LNCaP clone FGC (cell line): ENCODE data around the gene SRSF10.
"Not testable (repeated sequence)": the region's sequence is repeated elsewhere in the genome, so short reads cannot be mapped to it uniquely, and the experiment has no call there.

Source experiments
- DNase-seq: peaks from one replicate; pipeline ENCODE4 v3.0.0-alpha.2; 2011; ENCODE audit warnings: low read depth
- H3K4me3 ChIP-seq: 2 replicates; pipeline ENCODE4 v1.5.1; 2011; ENCODE audit warnings: mild to moderate bottlenecking, low read depth, low read length, control low read depth
- TF ChIP-seq, protein P1 (sequence below): IDR thresholded peaks from 2 replicates; pipeline ENCODE4 v1.5.1; 2012; ENCODE audit warnings: mild to moderate bottlenecking; ENCODE audit not compliant: control insufficient read depth, insufficient read depth; ENCODE audit errors: extremely low read depth

Gene SRSF10

DNA sequence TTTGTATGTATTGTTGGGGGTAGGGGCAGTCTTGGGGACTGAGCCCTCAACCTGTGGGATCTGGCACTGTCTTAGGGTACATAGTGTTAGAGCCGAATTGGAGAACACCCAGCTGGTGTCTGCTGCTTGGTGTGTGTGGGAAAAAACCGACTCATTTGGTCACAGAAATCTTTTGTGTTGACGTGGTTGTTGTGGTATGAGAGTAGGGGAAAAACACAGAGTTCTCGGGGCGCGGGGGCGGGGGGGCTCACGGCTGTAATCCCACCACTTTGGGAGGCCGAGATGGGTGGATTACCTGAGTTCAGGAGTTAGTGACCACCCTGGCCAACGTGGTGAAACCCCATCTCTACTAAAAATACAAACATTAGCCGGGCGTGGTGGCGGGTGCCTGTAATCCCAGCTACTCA, 15.3 kb upstream of the SRSF10 start:
- DNase-seq = no peak
- TF ChIP-seq, protein P1, sequence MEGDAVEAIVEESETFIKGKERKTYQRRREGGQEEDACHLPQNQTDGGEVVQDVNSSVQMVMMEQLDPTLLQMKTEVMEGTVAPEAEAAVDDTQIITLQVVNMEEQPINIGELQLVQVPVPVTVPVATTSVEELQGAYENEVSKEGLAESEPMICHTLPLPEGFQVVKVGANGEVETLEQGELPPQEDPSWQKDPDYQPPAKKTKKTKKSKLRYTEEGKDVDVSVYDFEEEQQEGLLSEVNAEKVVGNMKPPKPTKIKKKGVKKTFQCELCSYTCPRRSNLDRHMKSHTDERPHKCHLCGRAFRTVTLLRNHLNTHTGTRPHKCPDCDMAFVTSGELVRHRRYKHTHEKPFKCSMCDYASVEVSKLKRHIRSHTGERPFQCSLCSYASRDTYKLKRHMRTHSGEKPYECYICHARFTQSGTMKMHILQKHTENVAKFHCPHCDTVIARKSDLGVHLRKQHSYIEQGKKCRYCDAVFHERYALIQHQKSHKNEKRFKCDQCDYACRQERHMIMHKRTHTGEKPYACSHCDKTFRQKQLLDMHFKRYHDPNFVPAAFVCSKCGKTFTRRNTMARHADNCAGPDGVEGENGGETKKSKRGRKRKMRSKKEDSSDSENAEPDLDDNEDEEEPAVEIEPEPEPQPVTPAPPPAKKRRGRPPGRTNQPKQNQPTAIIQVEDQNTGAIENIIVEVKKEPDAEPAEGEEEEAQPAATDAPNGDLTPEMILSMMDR = no peak
- no peak overlapping the region for H3K4me3 ChIP-seq

DNA sequence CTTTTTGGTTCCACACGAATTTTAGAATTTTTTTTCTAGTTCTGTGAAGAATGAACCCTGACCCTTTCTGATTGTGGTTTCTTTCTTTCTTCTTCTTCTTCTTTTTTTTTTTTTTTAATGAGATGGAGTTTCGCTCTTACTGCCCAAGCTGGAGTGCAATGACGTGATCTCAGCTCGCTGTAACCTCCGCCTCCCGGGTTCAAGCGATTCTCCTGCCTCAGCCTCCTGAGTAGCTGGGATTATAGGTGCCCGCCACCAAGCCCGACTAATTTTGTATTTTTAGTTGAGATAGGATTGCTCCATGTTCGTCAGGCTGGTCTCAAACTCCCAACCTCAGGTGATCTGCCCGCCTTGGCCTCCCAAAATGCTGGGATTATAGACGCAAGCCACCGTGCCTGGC, 11.9 kb upstream of the SRSF10 start:
- H3K4me3 ChIP-seq, DNase-seq: not testable (repeated sequence)

DNA sequence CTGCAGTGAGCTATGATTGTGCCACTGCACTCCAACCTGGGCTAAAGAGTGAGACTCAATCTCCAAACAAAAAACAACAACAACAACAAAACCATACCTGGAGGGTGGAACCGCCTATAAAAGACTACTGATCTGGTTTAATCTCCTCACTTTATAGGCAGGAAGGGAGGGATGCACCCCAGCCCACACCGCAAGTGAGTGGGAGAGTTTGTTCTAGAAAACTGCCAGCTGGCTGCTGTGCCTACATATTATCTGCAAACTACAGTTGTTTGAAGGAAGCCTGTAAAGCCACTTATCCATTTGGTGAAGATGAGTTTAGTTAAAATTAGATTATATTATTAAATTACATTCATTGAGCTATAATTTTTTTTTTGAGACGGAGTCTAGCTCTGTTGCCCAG, 9.1 kb upstream of the SRSF10 start:
- DNase-seq = no peak
- TF ChIP-seq, protein P1 = no peak
- H3K4me3 ChIP-seq = no peak overlapping the region

DNA sequence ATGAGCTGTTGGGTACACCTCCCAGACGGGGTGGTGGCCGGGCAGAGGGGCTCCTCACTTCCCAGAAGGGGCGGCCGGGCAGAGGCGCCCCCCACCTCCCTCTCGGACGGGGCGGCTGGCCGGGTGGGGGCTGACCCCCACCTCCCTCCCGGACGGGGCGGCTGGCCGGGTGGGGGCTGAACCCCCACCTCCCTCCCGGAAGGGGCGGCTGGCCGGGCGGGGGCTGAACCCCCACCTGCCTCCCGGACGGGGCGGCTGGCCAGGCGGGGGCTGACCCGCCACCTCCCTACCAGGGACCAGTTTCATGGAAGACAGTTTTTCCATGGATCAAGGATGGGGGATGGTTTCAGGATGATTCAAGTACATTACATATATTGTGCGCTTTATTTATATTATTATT, 6.9 kb upstream of the SRSF10 start:
- not testable (repeated sequence) for H3K4me3 ChIP-seq, DNase-seq

DNA sequence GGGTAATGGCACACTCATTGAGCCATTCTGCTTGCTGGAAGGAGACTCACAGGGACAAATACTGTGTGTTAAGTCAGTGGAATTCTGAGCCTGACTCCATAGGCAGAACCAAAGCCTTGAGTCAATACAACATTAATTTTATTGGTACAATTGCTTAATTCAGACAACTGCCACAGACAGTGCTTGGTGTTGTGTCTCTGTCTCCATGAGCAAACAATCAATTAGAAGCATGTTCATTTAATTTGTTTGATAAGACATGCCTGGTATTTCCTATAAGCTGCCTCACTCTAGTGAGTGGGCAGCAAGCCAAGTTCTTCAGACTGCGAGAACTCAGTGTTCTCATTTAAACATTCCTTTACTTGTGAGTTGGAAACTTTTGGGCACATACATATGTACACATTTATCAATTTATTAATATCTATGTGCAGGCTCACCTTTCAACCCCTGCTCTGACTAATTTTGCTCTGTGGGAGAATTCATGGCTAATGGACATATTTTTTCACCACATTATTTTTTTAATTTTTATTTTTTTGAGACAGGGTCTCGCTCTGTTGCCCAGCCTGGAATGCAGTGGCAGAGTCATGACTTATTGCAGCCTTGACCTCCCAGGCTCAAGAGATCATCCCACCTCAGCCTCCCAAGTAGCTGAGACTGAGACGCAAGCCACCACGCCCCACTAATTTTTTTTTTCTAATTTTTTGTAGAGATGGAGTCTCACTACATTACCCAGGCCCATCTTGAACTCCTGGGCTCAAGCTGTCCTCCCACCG, 4.5 kb upstream of the SRSF10 start:
- H3K4me3 ChIP-seq = no peak overlapping the region
- TF ChIP-seq, protein P1 = no peak
- DNase-seq = peak; percentile 92

DNA sequence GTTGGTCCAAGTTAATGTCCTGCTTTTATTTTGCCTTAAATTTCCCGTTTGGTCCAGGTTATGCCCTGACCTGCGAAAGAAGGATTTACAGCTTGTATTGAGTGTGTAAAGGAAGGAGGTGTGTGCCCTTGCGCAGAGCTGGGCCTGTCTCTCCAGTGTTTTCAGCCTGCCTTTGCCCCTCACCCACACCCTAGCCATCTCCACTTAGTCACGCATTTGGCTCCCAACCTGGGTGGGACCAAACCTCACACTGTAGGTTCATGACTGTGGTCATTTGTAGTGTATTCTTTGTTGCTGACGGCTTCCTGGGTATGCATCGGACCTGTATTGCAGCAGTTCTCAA, 572 bp upstream of the SRSF10 start:
- peak overlapping the region; percentile 64 for H3K4me3 ChIP-seq
- TF ChIP-seq, protein P1 = no peak
- no peak for DNase-seq

DNA sequence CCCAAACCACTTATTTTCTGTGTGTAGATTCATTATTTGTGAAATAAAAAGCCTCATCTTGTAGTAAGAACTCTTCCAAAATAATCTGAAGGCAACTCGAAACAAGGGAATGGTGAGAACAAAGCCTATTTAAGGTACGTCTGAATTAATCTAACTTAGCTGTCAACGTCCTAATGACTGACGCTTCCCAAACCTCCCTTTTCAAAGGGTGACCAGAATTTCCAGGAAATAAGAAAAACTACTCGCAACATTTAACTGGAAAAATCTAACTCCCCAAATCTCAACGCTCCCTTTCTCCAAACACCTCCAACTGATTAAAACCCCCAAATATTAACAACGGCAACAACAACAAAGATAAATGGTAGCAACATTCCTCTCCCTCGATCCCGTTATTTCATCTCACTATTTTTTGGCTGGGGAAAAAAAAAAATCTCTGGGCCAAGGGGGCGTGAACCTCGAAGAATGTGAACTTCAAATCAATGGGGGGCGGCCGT, 693 bp downstream of the SRSF10 start:
- H3K4me3 ChIP-seq = peak overlapping the region; percentile 64
- TF ChIP-seq, protein P1 = no peak
- no peak for DNase-seq

DNA sequence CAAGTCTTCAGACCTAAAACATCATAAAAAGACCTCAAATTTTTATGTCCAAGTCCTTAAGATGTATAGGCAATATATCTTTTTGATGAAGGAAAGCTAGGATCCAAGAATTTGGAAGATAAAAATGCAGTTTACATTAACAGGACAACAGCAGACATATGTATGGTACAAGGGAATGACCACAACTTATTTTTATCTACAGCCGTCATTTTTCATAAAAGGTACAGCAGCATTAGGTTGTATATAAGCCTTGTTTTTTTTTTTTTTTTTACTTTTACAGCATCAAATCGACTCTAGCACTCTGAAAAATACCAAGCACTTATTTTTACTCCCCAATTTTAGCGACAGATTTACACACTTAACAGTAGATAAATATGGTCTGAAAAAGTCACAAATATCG, 1.3 kb downstream of the SRSF10 start:
- TF ChIP-seq, protein P1 = no peak
- no peak for DNase-seq
- peak overlapping the region; percentile 64 for H3K4me3 ChIP-seq
